ENCODE measurements around the gene CEP89.

Gene CEP89

DNA sequence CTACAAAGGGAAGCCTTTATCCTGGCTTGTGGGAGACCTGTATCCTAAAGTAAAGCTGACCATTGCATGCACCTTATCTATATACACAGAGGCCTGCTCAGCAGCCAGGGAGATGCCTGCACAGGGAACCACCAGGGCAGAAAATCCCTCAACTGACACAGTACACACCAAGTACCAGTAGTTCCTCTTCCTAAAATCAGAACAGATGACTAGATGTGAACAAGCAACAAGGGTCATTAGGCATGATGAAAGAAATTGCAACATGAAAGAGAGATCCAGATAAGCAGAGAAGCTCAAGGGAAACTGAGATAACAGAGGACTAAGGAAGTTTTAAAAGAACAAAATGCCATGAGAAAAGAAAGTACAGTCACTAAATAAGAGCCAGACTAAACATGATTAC is 62.5 kb downstream of the CEP89 start:
- in situ Hi-C loops (cut with MboI; ENCODE audit: low pct_unique_long_range_greater_than_20kb, low sequenced_read_pairs, unreplicated experiment), result no loop called here
- no peak for DNase-seq (ENCODE audit: low spot score)
- TF ChIP-seq, protein P1, sequence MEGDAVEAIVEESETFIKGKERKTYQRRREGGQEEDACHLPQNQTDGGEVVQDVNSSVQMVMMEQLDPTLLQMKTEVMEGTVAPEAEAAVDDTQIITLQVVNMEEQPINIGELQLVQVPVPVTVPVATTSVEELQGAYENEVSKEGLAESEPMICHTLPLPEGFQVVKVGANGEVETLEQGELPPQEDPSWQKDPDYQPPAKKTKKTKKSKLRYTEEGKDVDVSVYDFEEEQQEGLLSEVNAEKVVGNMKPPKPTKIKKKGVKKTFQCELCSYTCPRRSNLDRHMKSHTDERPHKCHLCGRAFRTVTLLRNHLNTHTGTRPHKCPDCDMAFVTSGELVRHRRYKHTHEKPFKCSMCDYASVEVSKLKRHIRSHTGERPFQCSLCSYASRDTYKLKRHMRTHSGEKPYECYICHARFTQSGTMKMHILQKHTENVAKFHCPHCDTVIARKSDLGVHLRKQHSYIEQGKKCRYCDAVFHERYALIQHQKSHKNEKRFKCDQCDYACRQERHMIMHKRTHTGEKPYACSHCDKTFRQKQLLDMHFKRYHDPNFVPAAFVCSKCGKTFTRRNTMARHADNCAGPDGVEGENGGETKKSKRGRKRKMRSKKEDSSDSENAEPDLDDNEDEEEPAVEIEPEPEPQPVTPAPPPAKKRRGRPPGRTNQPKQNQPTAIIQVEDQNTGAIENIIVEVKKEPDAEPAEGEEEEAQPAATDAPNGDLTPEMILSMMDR (IDR thresholded peaks at IDR 0.05; ENCODE audit: extremely low read depth, insufficient read depth, missing control alignments), result no peak

DNA sequence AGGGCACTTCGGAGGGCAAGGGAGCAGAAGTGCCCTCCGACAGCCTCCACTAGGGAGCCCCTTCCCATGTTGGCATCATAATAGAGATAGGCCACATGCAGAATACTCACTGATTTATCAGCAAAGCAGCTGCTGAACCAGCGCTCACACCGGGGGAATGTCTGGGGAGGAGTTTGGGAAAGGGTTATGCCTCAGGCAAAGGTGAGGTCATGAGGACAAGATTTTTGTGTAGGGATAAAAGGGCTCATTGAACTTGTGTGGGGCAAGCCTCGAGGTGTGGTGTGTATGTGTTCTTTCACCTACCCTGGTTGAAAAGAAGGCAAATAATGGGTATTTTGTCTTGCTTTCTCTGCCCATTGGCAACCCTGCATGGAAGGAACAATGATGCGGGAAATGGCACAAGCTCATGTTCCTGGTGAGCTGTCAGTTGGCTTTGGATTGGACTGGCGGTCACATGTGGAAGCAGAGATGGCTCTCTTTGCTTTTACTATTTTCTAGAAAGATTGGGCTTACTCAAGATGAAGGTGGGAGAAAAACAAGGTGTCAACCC is 63.0 kb downstream of the CEP89 start:
- no peak for DNase-seq (ENCODE audit: low spot score)
- TF ChIP-seq, protein P1 (IDR thresholded peaks at IDR 0.05; ENCODE audit: extremely low read depth, insufficient read depth, missing control alignments), result no peak
- in situ Hi-C loops (cut with MboI; ENCODE audit: low pct_unique_long_range_greater_than_20kb, low sequenced_read_pairs, unreplicated experiment), result no loop called here

DNA sequence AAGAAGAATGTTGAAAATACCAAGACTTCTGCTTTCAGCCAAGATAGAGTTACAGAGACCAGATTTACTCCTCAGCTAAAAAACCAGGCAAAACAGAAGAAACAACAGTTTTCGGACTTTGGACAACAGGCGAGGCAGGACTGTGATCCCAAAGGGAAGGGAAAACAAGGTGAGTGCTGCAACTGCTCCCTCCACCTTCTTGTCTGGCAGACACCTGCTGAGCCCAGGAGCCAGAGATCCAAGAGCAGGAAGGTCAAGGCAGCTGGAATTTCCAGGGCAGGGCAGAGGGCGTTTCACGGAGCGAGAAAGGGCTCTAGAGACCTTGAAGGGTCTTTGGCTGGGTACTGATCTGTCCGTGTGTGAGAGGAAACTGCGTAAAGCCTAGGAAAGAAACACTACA is 69.3 kb downstream of the CEP89 start:
- TF ChIP-seq, protein P1 (IDR thresholded peaks at IDR 0.05; ENCODE audit: extremely low read depth, insufficient read depth, missing control alignments), result no peak
- DNase-seq (ENCODE audit: low spot score), result no peak
- in situ Hi-C loops (cut with MboI; ENCODE audit: low pct_unique_long_range_greater_than_20kb, low sequenced_read_pairs, unreplicated experiment), result no loop called here

DNA sequence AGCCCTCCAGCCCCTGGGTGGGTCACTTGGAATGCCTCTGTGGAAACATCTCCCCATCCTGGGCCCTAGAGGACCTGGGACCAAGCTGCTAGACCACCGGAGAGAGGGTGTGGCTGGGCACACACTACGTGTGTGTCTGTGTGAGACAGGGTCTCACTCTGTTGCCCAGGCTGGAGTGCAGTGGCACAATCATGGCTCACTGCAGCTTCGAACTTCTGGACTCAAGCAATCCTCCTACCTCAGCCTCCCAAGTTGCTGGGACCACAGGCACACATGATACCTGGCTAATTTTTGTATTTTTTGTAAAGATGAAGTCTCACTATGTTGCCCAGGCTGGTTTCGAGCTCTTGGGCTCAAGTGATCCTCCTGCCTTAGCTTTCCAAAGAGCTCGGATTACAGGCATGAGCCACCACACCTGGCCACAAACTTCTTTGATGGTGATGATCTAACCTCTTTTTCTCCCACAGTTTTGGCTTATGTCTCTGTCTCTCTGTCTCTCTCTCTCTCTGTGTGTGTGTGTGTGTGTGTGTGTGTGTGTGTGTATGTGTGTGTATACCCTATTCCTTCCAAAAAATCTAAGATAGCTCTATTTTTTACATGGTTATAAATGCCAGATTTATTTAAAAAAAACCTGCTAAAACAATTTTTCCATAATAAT is 70.1 kb downstream of the CEP89 start:
- TF ChIP-seq, protein P1 (IDR thresholded peaks at IDR 0.05; ENCODE audit: extremely low read depth, insufficient read depth, missing control alignments), result no peak
- no peak for DNase-seq (ENCODE audit: low spot score)
- in situ Hi-C loops (cut with MboI; ENCODE audit: low pct_unique_long_range_greater_than_20kb, low sequenced_read_pairs, unreplicated experiment), result no loop called here

DNA sequence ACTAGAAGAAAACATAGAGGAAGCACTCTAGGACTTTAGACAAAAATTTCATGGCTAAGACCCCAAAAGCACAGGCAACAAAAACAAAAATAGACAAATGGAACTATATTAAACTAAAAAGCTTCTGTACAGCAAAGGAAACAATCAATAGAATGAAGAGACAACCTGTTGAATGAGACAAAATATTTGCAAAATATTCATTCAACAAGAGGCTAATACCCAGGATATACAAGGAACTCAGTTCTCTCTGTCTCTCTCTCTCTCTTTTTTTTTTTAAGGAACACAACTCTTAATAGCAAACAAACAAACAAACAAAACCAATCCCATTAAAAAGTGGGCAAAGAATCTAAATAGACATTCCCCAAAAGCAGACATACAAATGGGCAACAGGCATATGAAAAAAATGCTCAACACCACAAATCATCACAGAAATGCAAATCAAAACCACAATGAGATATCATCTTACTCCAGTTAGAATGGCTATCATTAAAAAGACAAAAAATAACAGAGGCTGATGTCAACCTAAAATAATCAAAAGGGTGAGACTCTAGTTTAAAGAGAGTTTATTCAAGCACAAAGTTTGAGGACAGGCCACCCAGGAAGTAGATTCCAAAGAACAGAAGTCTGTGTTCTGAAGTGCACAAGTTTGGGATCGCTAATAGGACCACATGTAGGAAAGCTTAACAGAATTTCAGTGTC is 75.1 kb downstream of the CEP89 start:
- no peak for DNase-seq (ENCODE audit: low spot score)
- TF ChIP-seq, protein P1 (IDR thresholded peaks at IDR 0.05; ENCODE audit: extremely low read depth, insufficient read depth, missing control alignments), result no peak
- in situ Hi-C loops (cut with MboI; ENCODE audit: low pct_unique_long_range_greater_than_20kb, low sequenced_read_pairs, unreplicated experiment), result no loop called here

DNA sequence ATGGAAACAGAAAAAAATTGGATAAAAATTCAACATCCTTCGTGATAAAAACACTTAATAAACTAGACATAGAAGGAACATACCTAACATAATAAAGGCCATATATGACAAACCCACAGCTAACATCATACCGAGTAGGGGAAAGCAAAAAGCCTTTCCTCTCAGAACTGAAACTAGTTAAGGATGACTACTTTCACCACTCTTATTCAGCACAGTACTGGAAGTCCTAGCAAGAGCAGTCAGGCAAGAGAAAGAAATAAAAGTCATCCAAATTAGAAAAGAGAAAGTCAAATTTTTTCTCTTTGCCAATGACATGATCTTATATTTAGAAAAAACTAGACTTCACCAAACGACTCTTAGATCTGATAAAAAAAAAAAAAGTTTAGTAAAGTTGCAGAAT is 76.4 kb downstream of the CEP89 start:
- TF ChIP-seq, protein P1 (IDR thresholded peaks at IDR 0.05; ENCODE audit: extremely low read depth, insufficient read depth, missing control alignments), result no peak
- no peak for DNase-seq (ENCODE audit: low spot score)
- in situ Hi-C loops (cut with MboI; ENCODE audit: low pct_unique_long_range_greater_than_20kb, low sequenced_read_pairs, unreplicated experiment), result no loop called here
